HG03432 (cell line): Measurements from ENCODE around the gene OR1J4.
"Not testable (repeated sequence)": the region's sequence is repeated elsewhere in the genome, so short reads cannot be mapped to it uniquely, and the experiment has no call there.

Experiments used
- ATAC-seq: cut with Tn5 transposase; IDR thresholded peaks from one replicate; pipeline ENCODE4 v1.9.1; 2021; ENCODE audit warnings: mild to moderate bottlenecking, moderate library complexity; ENCODE audit not compliant: unreplicated experiment

Gene OR1J4

GRCh38 chr9:122518841-122519240, at the start of gene OR1J4:
Gene OR1J4, plus strand, starts transcription at chr9:122519141. Its CDS starts 0 bp downstream, at chr9:122519141.
- ATAC-seq: no peak

GRCh38 chr9:122474561-122474960, 44.4 kb upstream of the OR1J4 start:
- ATAC-seq: no peak

- ATAC-seq: no peak
Measured at GRCh38 chr9:122475717-122476116, 43.2 kb upstream of the OR1J4 start.

- no peak for ATAC-seq
Measured at GRCh38 chr9:122477346-122477745, 41.6 kb upstream of the OR1J4 start.

GRCh38 chr9:122477826-122478225, 41.1 kb upstream of the OR1J4 start, which contains the start of gene OR1J1:
Gene OR1J1, minus strand, starts transcription at chr9:122477926. Its CDS starts 0 bp downstream, at chr9:122477926.
- no peak for ATAC-seq

GRCh38 chr9:122479062-122479461, 39.9 kb upstream of the OR1J4 start:
- no peak for ATAC-seq

- ATAC-seq: no peak
Measured at GRCh38 chr9:122498883-122499288, 20.1 kb upstream of the OR1J4 start.

- ATAC-seq: no peak
Measured at GRCh38 chr9:122506964-122507363, 12.0 kb upstream of the OR1J4 start.

GRCh38 chr9:122510502-122510901, 8.4 kb upstream of the OR1J4 start, which contains the start of gene OR1J2:
Gene OR1J2, plus strand, starts transcription at chr9:122510802. Its CDS starts 0 bp downstream, at chr9:122510802.
- ATAC-seq: no peak

- ATAC-seq: no peak
Measured at GRCh38 chr9:122518226-122518625, 715 bp upstream of the OR1J4 start.

GRCh38 chr9:122519376-122519775, 435 bp downstream of the OR1J4 start:
- ATAC-seq: no peak

GRCh38 chr9:122526602-122527001, 7.7 kb downstream of the OR1J4 start:
- no peak for ATAC-seq

GRCh38 chr9:122527193-122527592, 8.3 kb downstream of the OR1J4 start, which contains the start of gene OR1N1:
Gene OR1N1, minus strand, starts transcription at chr9:122527293. Its CDS starts 0 bp downstream, at chr9:122527293.
- ATAC-seq: no peak

GRCh38 chr9:122531157-122531556, 12.2 kb downstream of the OR1J4 start:
- not testable (repeated sequence) for ATAC-seq

- no peak for ATAC-seq
Measured at GRCh38 chr9:122536134-122536533, 17.2 kb downstream of the OR1J4 start.

- not testable (repeated sequence) for ATAC-seq
Measured at GRCh38 chr9:122537066-122537465, 18.1 kb downstream of the OR1J4 start.

GRCh38 chr9:122538757-122539156, 19.8 kb downstream of the OR1J4 start:
- no peak for ATAC-seq

GRCh38 chr9:122546196-122546595, 27.3 kb downstream of the OR1J4 start:
- ATAC-seq: no peak

GRCh38 chr9:122551371-122551770, 32.4 kb downstream of the OR1J4 start:
- ATAC-seq: no peak

GRCh38 chr9:122552812-122553211, 33.9 kb downstream of the OR1J4 start, which contains the start of gene OR1N2:
Gene OR1N2, plus strand, starts transcription at chr9:122553112. Its CDS starts 100 bp downstream, at chr9:122553212.
- no peak for ATAC-seq

- ATAC-seq: no peak
Measured at GRCh38 chr9:122561446-122561845, 42.5 kb downstream of the OR1J4 start.

GRCh38 chr9:122562134-122562760, 43.3 kb downstream of the OR1J4 start:
- ATAC-seq: no peak

- no peak for ATAC-seq
Measured at GRCh38 chr9:122567901-122568300, 49.0 kb downstream of the OR1J4 start.
